Measurements from ENCODE around the gene KLF16.

DNA sequence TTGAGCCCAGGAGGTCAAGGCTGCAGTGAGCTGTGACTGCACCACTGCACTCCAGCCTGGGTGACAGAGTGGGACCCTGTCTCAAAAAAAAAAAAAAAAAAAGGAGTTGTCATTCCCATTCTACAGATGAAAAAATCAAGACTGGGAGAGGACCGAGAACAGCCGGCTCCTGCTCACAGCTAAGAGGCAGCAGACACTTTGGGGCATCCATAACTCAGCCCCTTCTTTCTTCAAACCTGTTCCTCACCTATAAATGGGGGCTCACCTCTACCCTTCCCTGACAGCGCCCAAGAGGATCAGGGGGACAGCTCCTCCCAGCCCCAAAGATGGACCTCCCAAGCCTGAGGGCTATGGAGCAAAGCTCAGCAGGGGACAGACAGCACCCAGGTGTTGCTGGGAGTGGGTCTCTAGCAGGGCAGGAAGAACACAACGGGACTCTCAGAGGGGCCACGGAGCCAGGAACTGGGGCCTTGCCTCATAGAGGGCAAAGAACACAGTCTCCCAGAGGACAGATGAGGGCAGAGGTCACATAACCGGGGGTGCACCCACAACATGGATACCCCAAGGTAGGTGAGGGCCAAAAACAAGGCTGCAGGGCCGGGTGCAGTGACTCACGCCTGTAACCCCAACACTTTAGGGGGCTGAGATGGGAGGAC, 3.4 kb upstream of the KLF16 start:
- TF ChIP-seq BHLHE40 (IDR thresholded peaks at IDR 0.05; ENCODE audit: borderline replicate concordance) (no peak), SUZ12 (IDR thresholded peaks at IDR 0.05) (no peak), ELF4 (IDR thresholded peaks at IDR 0.05) (no peak), SP1 (IDR thresholded peaks at IDR 0.05) (no peak)
